ENCODE measurements around the gene INSC.
"Not testable (repeated sequence)": the region's sequence is repeated elsewhere in the genome, so short reads cannot be mapped to it uniquely, and the experiment has no call there.

INSC gene, protein sequence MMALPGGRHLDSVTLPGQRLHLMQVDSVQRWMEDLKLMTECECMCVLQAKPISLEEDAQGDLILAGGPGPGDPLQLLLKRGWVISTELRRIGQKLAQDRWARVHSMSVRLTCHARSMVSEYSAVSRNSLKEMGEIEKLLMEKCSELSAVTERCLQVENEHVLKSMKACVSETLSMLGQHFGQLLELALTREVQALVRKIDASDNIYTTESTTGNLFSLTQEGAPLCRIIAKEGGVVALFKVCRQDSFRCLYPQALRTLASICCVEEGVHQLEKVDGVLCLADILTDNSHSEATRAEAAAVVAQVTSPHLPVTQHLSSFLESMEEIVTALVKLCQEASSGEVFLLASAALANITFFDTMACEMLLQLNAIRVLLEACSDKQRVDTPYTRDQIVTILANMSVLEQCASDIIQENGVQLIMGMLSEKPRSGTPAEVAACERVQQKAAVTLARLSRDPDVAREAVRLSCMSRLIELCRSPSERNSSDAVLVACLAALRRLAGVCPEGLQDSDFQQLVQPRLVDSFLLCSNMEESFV

DNA sequence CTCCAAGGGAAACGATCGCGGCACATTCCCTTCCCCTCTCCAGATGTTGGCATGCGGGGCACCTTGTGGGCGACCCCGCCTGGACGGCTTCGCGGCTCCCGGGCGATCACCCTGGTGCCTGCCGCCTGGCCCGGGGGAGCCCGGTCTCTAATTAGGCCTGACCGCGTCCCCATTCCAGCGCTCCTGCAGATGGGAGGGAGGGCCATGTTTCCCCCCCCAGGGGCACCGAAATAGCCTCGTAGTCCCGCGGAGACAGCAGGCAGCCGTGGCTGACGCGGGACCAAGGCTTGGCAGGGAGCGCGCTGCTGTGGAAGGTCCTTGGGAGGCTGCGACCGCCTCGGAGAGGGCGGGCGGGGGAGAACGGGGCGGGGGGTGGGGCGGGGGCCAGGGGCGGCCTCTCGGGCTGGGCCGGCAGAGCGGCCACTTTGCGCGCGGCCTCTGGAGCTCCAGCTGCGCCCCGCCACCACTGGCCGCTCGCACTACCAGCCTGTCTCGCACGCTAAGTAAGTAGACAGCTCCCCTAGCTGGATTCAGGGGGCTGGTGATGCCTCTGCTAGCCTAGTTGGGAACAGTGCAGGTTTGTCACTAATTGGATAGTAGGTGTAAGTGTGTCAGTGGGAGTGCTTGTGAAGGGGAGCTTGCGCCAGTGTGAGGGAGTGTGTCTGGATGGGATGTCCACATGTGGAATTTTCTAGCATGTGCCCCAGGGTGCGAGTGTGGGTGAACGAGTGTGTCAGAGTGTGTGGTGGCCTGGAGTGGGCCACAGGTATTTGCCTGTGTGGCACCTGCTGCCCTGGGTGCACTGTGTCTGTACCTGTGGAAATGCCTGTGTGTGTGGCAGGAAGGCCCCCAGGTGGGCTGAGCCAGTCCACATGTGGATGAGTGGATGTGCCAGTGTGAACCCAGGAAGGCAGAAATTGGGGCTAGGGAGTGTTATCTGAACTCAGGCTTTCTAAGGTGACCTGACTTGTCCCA lies at the start of gene INSC:
Gene INSC, plus strand, starts transcription at position 423 of the 975 bp plus-strand sequence. CDS start 34,252 bp downstream, outside the sequence.
- DNase-seq: no peak

DNA sequence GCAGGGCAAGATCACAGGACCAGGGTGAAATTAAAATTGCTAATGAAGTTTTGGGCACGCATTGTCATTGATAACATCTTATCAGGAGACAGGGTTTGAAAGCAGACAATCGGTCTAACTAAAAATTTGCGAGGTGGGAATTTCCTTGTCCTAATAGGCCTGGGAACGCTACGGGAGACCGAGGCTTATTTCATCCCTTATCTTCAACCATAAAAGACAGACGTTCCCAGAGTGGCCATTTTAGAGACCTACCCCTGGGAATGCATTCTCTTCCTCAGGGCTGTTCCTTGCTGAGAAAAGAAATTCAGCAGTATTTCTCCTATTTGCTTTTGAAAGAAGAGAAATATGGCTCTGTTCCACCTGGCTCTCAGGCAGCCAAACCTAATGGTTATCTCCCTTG lies 45.0 kb upstream of the INSC start:
- not testable (repeated sequence) for DNase-seq

DNA sequence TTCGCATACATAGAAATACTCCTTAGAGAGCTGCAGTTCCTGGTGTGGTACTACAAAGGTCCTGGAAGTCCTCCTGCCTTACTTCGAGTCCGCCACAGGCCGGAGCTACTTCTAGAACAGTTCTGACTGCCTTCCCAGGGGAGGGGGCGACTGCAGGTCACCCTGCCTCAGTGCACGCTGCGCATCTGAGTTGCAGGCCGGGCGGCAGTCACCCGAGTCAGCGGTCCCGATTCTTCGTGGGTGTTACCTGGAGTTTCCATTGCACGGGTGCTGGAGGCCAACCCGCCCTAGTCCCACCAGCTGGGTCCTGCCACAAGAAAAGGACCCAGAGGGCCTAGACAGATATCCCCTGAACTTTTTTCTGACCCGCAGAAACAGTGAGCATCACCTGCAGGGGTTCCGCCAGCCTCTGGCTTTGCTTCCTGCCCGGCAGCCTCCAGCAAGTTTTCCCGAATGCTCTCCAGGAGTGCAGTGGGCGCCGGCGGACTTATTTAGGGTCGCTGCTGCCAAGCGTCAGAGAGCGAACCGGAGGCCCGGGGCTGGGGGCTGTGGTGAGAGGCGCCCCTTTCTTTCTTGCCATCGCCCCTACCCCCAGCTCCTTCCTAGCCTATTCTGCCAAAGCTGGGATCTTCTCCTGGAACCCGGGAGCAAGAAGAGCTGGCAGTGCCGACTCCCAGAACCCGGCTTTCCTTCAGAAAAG lies 43.0 kb upstream of the INSC start:
- no peak for DNase-seq

DNA sequence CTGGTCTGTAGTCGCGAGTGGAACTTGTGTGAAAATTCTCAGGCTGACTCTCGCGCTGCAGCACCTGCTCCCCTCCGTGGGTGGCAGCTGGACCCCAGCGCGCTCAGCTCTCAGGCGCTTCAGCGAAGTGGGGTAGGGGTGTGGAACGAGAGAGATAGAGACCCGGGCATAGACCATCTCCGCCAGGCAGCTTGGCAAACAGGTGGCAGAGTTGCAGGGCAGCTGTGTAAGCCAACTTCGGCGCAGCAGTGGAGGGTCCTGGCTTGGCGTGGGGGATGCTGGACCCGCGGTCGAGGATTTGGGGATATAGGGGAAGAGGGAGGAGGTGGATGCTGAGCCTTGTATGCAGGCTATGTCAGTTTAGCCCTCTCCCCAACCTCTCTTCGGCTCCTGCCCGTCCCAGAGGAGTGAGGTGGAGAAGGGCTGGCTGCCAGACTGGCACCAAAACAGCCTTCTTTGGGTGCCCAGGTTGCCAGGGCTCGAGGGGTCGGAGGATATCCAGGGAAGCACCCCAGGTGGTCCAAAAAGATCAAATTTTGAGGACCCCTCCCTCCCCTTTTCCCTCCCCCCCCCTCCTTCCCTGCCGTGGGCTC lies 42.1 kb upstream of the INSC start:
- no peak for DNase-seq

DNA sequence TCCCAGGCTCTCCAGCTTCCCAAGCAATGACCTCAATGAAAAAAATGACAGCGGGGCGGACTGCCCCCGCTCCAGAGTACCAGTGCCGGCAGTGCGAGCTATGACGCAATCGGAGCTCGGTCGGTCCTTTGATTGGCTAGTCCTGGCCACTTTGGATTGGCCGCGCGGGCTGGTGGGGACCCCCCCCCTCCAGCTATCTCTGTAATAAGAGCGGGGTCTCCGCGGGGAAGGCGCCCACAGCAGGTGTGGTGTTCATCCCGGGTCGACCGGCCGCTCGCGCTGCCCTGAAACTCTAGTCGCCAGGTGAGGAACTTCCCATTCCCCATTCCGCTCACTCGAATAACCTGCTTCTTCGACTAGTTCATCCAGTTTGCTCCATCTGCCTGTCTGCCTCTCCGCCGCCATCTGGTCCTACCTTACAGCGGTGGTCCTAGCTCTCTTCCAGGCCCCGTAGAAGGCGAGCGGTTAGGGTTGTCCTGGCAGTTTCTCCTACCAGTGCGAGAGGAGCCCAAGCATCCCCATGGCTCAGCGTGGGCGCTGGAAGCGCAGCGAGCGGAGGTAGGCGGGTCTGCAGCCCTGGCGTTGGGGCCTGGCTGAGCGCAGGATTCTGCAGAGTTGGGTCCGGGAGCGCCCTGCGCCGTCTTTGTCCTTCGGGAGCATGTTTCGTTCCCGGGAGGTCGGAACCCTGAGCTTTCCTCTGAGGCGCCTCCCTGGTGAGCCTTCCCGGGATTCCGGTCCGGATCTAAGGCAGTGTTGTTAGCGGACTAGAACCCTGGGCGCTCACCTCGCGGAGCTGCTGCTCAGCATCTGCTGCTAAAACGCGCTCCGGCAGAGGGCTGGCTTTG lies 41.1 kb upstream of the INSC start, which contains the start of gene CALCB:
Gene CALCB, plus strand, starts transcription at position 233 of the 845 bp plus-strand sequence. CDS start 1,126 bp downstream, outside the sequence.
- no peak for DNase-seq

DNA sequence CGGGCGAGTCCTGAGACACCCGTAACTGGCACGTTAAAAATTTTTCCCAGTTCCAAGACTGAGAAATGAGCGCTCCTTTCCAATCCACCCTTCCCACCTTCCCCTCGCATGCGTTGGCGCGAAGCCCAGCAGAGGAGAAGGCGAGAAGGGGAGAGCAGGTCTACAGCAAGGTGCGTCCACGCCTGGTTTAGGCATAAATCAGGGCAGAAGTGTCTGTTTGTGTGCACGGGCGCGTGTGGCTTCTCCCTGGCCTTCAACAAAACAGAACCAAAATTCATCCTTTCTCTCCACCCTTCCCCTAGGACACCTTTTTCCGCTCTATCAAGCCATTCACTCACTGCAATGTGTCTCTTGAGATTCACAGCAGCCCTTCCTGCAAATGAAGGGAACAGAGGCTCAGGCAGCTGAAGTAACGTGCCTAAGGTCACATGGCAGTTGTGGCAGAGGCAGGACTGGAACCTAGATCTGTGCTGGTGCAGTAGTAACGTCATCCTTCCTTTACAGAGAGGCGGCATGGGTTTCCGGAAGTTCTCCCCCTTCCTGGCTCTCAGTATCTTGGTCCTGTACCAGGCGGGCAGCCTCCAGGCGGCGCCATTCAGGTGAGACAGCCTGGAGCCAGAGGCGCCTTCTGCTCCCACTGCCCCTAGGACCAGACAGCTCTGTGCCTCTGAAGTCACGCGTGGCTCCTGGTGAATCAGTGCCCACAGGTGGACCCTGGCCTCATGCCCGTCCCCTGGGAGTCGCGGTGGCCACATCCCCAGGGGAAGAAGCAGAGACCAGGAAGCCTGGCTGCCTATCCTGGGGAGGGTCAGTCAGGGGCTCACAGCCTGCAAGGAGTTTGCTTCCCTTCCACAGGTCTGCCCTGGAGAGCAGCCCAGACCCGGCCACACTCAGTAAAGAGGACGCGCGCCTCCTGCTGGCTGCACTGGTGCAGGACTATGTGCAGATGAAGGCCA lies 40.2 kb upstream of the INSC start:
- DNase-seq: peak; percentile 65

DNA sequence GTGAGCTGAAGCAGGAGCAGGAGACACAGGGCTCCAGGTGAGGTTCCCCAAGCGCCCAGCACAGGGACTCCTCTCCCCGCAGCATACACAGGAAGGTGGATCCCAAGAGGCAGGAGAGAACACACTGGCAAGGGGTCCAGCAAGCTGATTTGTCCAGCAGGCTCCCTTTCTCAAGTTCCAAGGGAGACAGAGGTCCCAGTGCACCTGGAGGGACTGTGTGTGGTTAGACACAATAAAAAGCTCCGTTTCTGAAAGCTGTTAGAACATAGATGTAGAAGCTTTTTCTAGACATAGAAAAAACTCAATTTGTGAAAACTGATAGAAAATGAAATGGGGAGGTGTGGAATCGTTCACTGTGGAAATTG lies 39.6 kb upstream of the INSC start:
- no peak for DNase-seq

DNA sequence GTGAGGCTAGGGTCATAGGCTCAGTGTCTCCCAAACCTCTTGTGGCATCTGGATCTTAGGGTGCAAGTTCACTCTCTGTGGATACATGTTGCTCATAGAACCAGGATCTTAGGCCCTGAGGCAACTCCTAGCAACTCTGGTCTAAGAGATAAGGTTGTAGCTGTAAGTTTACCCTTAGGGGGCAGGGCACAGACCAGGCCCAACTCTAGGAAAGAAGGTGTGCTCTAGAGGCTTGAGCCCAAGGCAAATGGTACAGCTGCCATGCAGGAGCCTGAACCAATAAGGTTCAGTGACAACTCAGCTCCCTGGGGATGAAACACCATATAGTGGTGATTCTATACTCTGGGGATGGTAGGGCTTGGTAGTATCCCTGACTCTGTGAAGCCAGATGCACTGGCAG lies 23.5 kb upstream of the INSC start:
- DNase-seq: no peak

DNA sequence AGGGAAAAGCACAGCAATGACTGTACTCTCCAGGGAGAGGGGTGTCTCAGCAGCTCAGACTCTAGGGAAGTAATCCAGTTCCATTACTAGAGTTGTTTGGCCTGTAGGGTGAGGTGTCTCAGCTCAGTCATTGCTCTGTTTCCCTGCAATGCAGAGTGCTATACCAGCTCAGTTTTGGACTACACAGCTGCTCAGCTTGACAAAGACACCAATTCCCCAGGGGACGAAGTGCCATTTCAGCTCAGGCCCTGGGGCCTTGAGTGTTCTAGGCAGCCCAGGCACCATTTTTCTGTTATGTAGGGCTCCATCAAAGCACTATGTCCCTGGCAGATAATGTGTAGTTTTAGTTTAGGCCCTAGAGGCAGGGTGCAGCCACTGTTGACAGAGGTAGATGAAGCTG lies 23.1 kb upstream of the INSC start:
- no peak for DNase-seq

DNA sequence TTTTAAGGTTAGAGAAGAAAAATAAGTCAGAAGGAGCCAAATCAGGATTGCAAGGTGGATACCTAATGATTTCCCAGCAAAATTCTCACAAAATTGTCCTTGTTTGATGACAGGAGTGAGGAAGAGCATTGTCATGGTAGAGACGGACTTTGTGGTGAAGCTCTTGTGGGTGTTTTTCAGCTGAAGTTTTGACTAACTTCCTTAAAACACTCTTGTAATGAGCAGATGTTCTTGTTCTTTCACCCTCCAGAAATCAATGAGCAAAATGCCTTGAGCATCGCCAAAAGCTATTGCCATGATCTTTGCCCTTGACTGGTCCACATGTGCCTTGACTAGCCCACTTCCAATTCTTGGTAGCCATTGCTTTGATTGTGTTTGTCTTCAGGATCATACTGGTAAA lies 21.3 kb upstream of the INSC start:
- DNase-seq: no peak

DNA sequence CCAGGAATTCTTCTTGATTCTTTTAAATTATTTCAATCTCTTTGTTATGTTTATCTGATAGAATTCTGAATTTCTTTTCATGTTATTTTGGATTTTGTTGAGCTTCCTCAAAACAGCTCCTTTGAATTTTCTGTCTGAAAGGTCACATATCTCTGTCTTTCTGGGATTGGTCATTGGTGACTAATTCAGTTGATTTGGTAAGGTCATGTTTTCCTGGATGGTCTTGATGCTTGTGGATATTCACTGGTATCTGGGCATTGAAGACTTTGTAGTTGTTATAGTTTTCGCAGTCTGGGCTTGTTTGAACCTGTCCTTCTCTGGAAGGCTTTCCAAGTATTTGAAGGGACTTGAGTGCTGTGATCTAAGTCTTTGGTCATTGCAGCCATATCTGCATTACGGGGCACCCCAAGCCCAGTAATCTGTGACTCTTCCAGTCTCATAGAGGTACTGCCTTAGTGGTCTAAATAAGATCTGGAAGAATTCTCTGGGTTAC lies 18.9 kb upstream of the INSC start:
- DNase-seq: peak; percentile 34

DNA sequence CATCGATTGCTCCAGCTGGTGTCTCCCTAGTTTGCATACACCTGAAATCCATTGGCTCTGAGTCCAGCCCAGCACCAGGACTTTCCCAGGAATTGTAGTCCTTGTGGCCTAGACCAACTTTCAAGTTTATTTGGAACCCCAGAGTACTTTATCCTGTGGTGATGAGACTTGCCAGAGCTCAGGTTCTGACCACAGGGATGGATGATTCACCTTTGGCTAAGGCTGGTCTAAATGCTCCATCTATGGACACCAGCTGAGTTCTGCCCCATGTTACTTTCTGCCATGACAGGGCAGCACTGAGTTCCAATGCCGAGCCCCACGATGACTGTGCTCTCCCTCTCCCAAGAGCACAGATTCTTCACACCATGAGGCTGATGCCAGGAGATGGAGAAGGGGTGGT lies 17.3 kb upstream of the INSC start:
- DNase-seq: no peak

DNA sequence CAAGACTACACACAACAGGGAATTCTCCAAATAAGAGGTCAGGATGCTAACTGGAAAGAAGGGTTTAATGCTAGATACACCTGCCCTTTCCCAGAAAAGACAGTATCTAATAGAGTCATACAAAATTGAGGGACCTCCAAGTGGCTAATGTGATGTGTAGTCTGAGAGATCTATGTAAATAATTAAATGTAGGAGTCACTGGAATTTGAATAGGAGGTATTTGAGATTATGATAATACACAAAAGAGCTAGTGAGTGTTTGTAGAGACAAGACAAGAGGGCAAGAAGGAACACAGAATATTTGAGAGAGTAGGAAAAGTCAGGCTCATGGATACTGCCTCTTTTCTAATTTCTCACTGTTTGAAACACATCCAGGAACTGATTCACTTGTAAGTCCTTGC lies 15.5 kb upstream of the INSC start:
- no peak for DNase-seq

DNA sequence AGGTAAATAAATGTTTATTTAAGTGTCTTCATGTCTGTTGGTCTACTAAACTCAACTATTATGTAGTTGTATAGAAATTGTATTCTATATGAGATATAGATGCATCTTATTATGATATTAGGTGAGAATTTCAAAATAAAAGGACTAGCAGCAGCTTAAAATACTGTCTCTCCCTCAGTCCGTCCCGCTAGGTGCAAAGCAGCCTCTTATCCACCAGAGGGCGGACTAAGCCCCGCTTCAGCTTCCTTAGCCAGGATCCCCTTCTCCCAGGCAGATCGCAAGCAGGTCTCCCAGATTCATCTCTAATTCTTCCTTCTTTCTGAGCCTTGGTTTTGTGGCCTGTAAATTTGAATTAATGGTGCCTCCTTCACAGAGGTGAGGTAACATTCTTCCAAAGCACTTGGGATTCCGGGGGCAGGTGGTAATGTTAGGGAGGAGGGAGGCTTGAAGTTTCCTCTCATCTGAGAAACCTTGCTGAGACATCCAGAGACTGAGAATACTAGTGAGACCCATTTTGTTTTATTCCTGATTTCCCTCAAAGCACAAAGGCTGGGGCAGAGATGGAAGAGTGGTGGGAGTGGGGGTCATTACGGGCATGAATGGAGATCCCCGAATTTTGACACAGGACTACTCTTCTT lies 13.5 kb upstream of the INSC start:
- peak; percentile 78 for DNase-seq

DNA sequence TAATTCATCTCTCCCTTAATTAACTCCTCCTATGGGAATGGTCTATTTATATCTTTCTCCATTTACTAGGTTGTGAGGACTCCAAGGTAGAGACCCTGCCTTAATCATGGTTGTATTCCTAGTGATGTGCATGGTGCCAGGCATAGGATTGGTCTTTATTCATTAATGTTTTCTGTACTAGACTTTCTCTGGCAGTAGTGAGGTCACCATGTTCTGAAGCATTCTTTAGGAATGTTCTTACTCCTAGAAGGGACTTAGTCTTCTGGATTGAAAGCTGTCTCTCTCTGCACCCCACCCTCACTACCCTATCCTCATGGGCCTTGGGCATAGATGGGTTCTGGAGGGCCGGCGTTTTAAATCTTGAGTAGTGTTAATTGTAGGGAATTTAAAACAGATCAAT lies 10.6 kb upstream of the INSC start:
- peak; percentile 52 for DNase-seq

DNA sequence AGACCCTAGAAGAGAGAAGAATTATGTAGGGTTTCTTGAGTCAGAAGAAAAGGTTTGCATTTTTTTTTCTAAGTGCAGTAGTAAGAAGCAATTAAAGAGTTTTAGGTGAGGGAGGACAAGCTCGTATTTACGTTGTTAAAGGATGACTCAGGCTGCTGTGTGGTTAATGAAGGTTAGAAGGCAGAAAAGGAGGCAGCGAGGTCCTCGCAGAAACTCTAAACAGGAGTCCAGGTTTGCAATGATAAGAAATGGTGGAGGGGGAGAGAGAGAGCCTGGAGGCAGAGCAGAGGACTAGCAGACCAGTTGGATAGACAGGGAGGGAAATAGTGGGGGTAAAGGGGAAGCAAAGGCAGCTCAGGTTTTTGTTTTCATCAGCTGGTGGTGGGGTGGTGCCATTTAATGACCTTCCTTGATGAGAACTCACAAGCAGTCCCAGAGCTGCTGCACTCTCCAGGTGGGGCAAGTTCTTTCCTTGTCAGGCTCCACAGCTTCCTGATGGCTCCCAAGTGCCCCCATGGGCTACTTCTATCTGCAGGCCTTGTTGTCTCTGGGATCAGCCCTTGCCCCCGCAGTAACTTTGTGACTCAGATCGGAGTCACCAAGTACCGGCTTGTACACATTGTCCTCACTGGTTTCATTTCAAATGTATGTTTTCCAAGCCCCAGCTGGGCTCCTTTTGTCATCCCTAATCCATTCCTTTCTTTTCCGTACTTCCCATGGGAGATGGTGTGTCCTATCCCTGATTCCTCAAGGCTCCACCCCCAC lies 8.3 kb upstream of the INSC start:
- peak; percentile 89 for DNase-seq

DNA sequence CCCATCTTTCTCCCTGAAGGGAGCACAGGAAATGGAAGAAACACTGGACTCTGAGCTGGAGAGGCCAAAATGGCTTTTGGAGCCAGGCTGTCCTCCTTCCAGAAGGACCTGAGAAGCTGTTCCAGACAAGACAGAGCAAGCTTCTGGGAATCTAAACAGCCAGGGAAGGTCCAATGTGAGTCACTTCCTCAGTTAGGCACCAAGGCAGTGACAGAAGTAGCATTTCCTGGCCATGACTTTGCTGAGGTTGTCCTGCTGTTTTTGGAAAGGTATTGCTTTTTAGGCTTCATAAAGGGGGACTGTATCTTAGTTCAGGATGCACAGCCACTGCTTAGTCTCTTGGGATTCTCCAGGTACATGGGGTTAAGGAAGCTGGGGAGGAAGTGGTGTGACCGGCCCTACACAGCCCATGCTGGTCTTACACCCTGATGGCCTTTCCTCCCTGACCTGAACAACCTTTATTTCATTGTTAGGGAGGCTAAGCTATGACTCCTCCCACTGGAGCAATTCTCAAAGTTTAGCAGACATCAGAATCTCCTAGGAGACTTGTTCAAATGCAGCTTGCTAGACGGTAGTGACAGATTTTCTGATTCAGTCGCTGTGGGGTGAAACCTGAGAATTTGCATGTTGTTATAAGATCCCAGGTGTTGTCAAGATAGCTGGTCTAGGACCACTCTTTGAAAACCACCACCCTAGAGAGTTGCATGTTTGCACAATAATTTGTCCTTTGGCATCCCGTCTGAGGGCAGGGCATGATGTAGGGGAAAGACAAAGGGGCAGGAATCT lies 6.8 kb upstream of the INSC start:
- DNase-seq: peak; percentile 47

DNA sequence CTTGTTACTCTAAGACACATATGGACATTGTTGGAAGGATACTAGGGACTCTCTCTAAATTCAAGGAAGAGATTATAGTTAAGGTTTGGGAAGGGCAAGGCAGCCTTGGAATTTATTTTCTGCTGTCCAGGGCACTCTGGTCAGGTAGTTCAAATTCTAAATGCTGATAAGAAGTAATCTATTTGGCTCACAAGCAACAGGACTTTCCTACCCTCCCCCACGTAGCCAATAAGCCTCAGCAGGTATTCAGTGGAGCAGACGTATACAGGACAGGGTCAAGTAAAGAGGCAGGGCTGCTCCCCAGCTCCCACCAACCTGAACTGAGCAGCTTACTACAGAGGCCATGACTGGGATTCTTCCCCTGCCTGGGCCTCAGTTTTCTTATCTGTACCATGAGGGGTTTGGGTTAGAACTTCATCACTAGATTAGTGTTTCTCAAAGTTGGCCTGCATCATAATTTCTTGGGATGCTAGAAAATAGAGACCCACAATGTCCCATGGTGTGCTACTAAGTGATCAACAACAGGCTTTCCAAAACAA lies 6.1 kb upstream of the INSC start:
- no peak for DNase-seq

All from HCEC 1CT (cell line).